Effector memory CD8-positive, alpha-beta T cell (primary cell): Measurements from ENCODE around the gene NSUN3.
"Not testable (repeated sequence)": the region's sequence is repeated elsewhere in the genome, so short reads cannot be mapped to it uniquely, and the experiment has no call there.

ENCODE experiments used
- ATAC-seq: fragments of 150-1000 bp; cut with Tn5 transposase; replicated peaks from 2 replicates; pipeline ENCODE4 v1.10.0; 2021; ENCODE audit warnings: mild to moderate bottlenecking, moderate library complexity
- DNase-seq, 3 experiments: peaks; one replicate each; pipeline ENCODE4 v3.0.0; 2021
- H3K27ac Mint-ChIP-seq, 2 donors: one replicate each; pipeline ENCODE4 v1.8.0; 2022; ENCODE audit warnings: mild to moderate bottlenecking in 2 of 2, mixed read lengths in 2 of 2, moderate library complexity in 2 of 2
- H3K27me3 Mint-ChIP-seq, 2 donors: one replicate each; pipeline ENCODE4 v1.8.0; 2022; ENCODE audit warnings: mixed read lengths in 2 of 2
- H3K36me3 Mint-ChIP-seq: one replicate; pipeline ENCODE4 v1.8.0; 2022; ENCODE audit warnings: mild to moderate bottlenecking, moderate library complexity, mixed read lengths; ENCODE audit not compliant: insufficient read depth
- H3K4me1 Mint-ChIP-seq, 2 donors: one replicate each; pipeline ENCODE4 v1.8.0; 2022; ENCODE audit warnings: low read depth in 2 of 2, mixed read lengths in 2 of 2
- H3K4me3 Mint-ChIP-seq, 2 donors: one replicate each; pipeline ENCODE4 v1.8.0; 2022; ENCODE audit warnings: mild to moderate bottlenecking in 2 of 2, mixed read lengths in 2 of 2, moderate library complexity in 2 of 2
- H3K9me3 Mint-ChIP-seq, 2 donors: one replicate each; pipeline ENCODE4 v1.8.0; 2022; ENCODE audit warnings: mixed read lengths in 2 of 2

NSUN3 gene

GRCh38 chr3:94081884-94082283 lies 19.0 kb downstream of the NSUN3 start:
- Mint-ChIP-seq H3K9me3 (no peaks in the 10 kb centered on the region), H3K27ac (peak overlapping the region; percentile 13 to 71), H3K4me3 (no peak overlapping the region), H3K4me1 (peaks cover 37 to 39% of the 10 kb centered on the region in 2 donors), H3K36me3 (peaks cover 10% of the 10 kb centered on the region), H3K27me3 (no peaks in the 10 kb centered on the region)
- ATAC-seq (no peak), DNase-seq (no peak)

GRCh38 chr3:94082391-94082937 lies 19.6 kb downstream of the NSUN3 start:
- no peak overlapping the region for H3K4me3 Mint-ChIP-seq
- DNase-seq (no peak), ATAC-seq (no peak)
- H3K9me3 Mint-ChIP-seq: no peaks in the 10 kb centered on the region
- H3K36me3 Mint-ChIP-seq: peaks cover 10% of the 10 kb centered on the region
- peaks cover 36 to 37% of the 10 kb centered on the region in 2 donors for H3K4me1 Mint-ChIP-seq
- H3K27ac Mint-ChIP-seq: no peak overlapping the region
- no peaks in the 10 kb centered on the region for H3K27me3 Mint-ChIP-seq

GRCh38 chr3:94083261-94083660 lies 20.4 kb downstream of the NSUN3 start:
- H3K27me3 Mint-ChIP-seq: no peaks in the 10 kb centered on the region
- peaks cover 30% of the 10 kb centered on the region in 2 donors for H3K4me1 Mint-ChIP-seq
- H3K27ac Mint-ChIP-seq: peak overlapping the region in 1 of 2 donors; percentile 38
- H3K9me3 Mint-ChIP-seq: no peaks in the 10 kb centered on the region
- no peak for DNase-seq
- peak; percentile 31 for ATAC-seq
- H3K36me3 Mint-ChIP-seq: peaks cover 10% of the 10 kb centered on the region
- no peak overlapping the region for H3K4me3 Mint-ChIP-seq

- H3K9me3 Mint-ChIP-seq: no peaks in the 10 kb centered on the region
- peaks cover 2 to 4% of the 10 kb centered on the region in 2 donors for H3K4me1 Mint-ChIP-seq
- DNase-seq (no peak), ATAC-seq (no peak)
- H3K36me3 Mint-ChIP-seq: peaks cover 5% of the 10 kb centered on the region
- no peaks in the 10 kb centered on the region for H3K27me3 Mint-ChIP-seq
- H3K4me3 Mint-ChIP-seq: no peak overlapping the region
- H3K27ac Mint-ChIP-seq: peak overlapping the region in 1 of 2 donors; percentile 21
These were observed 26.3 kb downstream of the NSUN3 start for GRCh38 chr3:94089126-94089525.

GRCh38 chr3:94092086-94092485 lies 29.2 kb downstream of the NSUN3 start:
- Mint-ChIP-seq H3K9me3 (no peaks in the 10 kb centered on the region), H3K4me1 (peaks cover 2 to 4% of the 10 kb centered on the region in 2 donors), H3K36me3 (peaks cover 21% of the 10 kb centered on the region), H3K4me3 (no peak overlapping the region), H3K27ac (no peak overlapping the region), H3K27me3 (no peaks in the 10 kb centered on the region)
- DNase-seq (no peak), ATAC-seq (no peak)

- DNase-seq (no peak), ATAC-seq (no peak)
- Mint-ChIP-seq H3K4me1 (peaks cover 0 to 4% of the 10 kb centered on the region in 2 donors), H3K27me3 (no peaks in the 10 kb centered on the region), H3K9me3 (no peaks in the 10 kb centered on the region), H3K27ac (no peak overlapping the region), H3K36me3 (peaks cover 29% of the 10 kb centered on the region), H3K4me3 (no peak overlapping the region)
These were observed 30.3 kb downstream of the NSUN3 start for GRCh38 chr3:94093151-94093550.

GRCh38 chr3:94095111-94095510 lies 32.2 kb downstream of the NSUN3 start:
- Mint-ChIP-seq H3K4me1 (peaks cover 2 to 4% of the 10 kb centered on the region in 2 donors), H3K36me3 (peaks cover 45% of the 10 kb centered on the region), H3K9me3 (no peaks in the 10 kb centered on the region), H3K27me3 (no peaks in the 10 kb centered on the region), H3K4me3 (no peak overlapping the region), H3K27ac (peak overlapping the region in 1 of 2 donors; percentile 38)
- DNase-seq (no peak), ATAC-seq (no peak)

- Mint-ChIP-seq H3K4me3 (no peak overlapping the region), H3K4me1 (peaks cover 0 to 2% of the 10 kb centered on the region in 2 donors), H3K27ac (peak overlapping the region in 1 of 2 donors; percentile 24), H3K36me3 (peaks cover 51% of the 10 kb centered on the region), H3K9me3 (no peaks in the 10 kb centered on the region), H3K27me3 (no peaks in the 10 kb centered on the region)
- DNase-seq (no peak), ATAC-seq (no peak)
These were observed 35.6 kb downstream of the NSUN3 start for GRCh38 chr3:94098452-94098851.

GRCh38 chr3:94099311-94099710 lies 36.5 kb downstream of the NSUN3 start:
- DNase-seq: no peak
- peaks cover 51% of the 10 kb centered on the region for H3K36me3 Mint-ChIP-seq
- no peak overlapping the region for H3K27ac Mint-ChIP-seq
- peaks cover 0 to 2% of the 10 kb centered on the region in 2 donors for H3K4me1 Mint-ChIP-seq
- H3K4me3 Mint-ChIP-seq: no peak overlapping the region
- no peak for ATAC-seq
- no peaks in the 10 kb centered on the region for H3K27me3 Mint-ChIP-seq
- H3K9me3 Mint-ChIP-seq: no peaks in the 10 kb centered on the region

GRCh38 chr3:94101860-94102259 lies 39.0 kb downstream of the NSUN3 start:
- Mint-ChIP-seq H3K9me3 (no peaks in the 10 kb centered on the region), H3K27me3 (no peaks in the 10 kb centered on the region), H3K4me3 (no peak overlapping the region), H3K36me3 (peaks cover 32% of the 10 kb centered on the region), H3K27ac (no peak overlapping the region), H3K4me1 (peaks cover 0 to 2% of the 10 kb centered on the region in 2 donors)
- DNase-seq (no peak), ATAC-seq (no peak)

- H3K36me3 Mint-ChIP-seq: peaks cover 29% of the 10 kb centered on the region
- H3K9me3 Mint-ChIP-seq: no peaks in the 10 kb centered on the region
- ATAC-seq (no peak), DNase-seq (no peak)
- no peaks in the 10 kb centered on the region for H3K4me1 Mint-ChIP-seq
- no peak overlapping the region for H3K4me3 Mint-ChIP-seq
- no peak overlapping the region for H3K27ac Mint-ChIP-seq
- H3K27me3 Mint-ChIP-seq: no peaks in the 10 kb centered on the region
These were observed 43.4 kb downstream of the NSUN3 start for GRCh38 chr3:94106268-94106667.

GRCh38 chr3:94110232-94110631 lies 47.4 kb downstream of the NSUN3 start:
- not testable (repeated sequence) for DNase-seq, H3K9me3 Mint-ChIP-seq, H3K27me3 Mint-ChIP-seq, H3K4me1 Mint-ChIP-seq, H3K4me3 Mint-ChIP-seq, ATAC-seq
- peak overlapping the region in 1 of 2 donors; percentile 41 for H3K27ac Mint-ChIP-seq
- H3K36me3 Mint-ChIP-seq: peaks cover 29% of the 10 kb centered on the region

GRCh38 chr3:94110854-94111253 lies 48.0 kb downstream of the NSUN3 start:
- H3K9me3 Mint-ChIP-seq: no peaks in the 10 kb centered on the region
- peaks cover 29% of the 10 kb centered on the region for H3K36me3 Mint-ChIP-seq
- no peaks in the 10 kb centered on the region for H3K27me3 Mint-ChIP-seq
- DNase-seq (no peak), ATAC-seq (no peak)
- H3K4me1 Mint-ChIP-seq: no peaks in the 10 kb centered on the region
- no peak overlapping the region for H3K4me3 Mint-ChIP-seq
- peak overlapping the region in 1 of 2 donors; percentile 41 for H3K27ac Mint-ChIP-seq

GRCh38 chr3:94114666-94115065 lies 51.8 kb downstream of the NSUN3 start:
- ATAC-seq (no peak), DNase-seq (no peak)
- H3K4me1 Mint-ChIP-seq: peaks cover 1 to 8% of the 10 kb centered on the region in 2 donors
- no peak overlapping the region for H3K4me3 Mint-ChIP-seq
- H3K27ac Mint-ChIP-seq: no peak overlapping the region
- no peaks in the 10 kb centered on the region for H3K9me3 Mint-ChIP-seq
- no peaks in the 10 kb centered on the region for H3K27me3 Mint-ChIP-seq
- H3K36me3 Mint-ChIP-seq: peaks cover 8% of the 10 kb centered on the region
